GM12878 (cell line): Measurements from ENCODE around the gene RTL9. TPM values are rescaled to one million over a fixed set of nuclear protein-coding genes. Genes with fewer than 3 reads are reported as not detected.

Experiments
- ATAC-seq: fragments of 200-7000 bp; cut with Tn5 transposase; 3 replicates; pipeline ENCODE4 v1.9.1; 2020; ENCODE audit warnings: mild to moderate bottlenecking, moderate library complexity
- BruUV-seq: library from RNA; stranded (reverse); fragments of 400-500 nt; replicated peaks from 2 replicates; lab custom pipeline; 2021; lab: Mats Ljungman, UMichigan
- CTCF ChIA-PET: fragments of 300-600 bp; sonication (Branson Sonifier 250); formaldehyde crosslinking; extraction: SDS; loops from one replicate; lab custom pipeline; 2021; ENCODE audit warnings: inconsistent platforms; lab: Yijun Ruan, JAX
- POLR2A ChIA-PET: fragments of 350-600 bp; formaldehyde crosslinking; extraction: SDS; loops from one replicate; lab custom pipeline; 2021; ENCODE audit warnings: inconsistent platforms; lab: Charles Lee
- RAD21 ChIA-PET: fragments of 300-600 bp; sonication (Branson Sonifier 250); formaldehyde crosslinking; loops from one replicate; lab custom pipeline; 2023; ENCODE audit warnings: antibody characterized with exemption; ENCODE audit not compliant: unreplicated experiment; lab: Charles Lee
- SMC1A ChIA-PET: fragments of 300-600 bp; sonication (Branson Sonifier 250); formaldehyde crosslinking; loops from one replicate; lab custom pipeline; 2023; ENCODE audit not compliant: unreplicated experiment, uncharacterized antibody; lab: Charles Lee
- DNase-seq: peaks from one replicate; pipeline ENCODE4 v3.0.0-alpha.2; 2011; ENCODE audit warnings: low read depth, low spot score
- FAIRE-seq: peaks from 3 replicates; lab custom pipeline; 2011; peaks lifted over from hg19 to GRCh38; lab: Jason Lieb, UNC
- H2AFZ ChIP-seq: 2 replicates; pipeline ENCODE4 v1.6.0; 2011; ENCODE audit warnings: low read depth, low read length, control low read depth; ENCODE audit not compliant: control insufficient read depth
- H3K27ac ChIP-seq: 2 replicates; pipeline ENCODE4 v1.5.1; 2011; ENCODE audit warnings: control low read depth; ENCODE audit not compliant: control insufficient read depth, insufficient read depth
- H3K27me3 ChIP-seq, 2 experiments: replicated peaks in 1 of 2; 2 replicates each; pipeline versions ENCODE4 v1.6.0 to v1.6.1; 2011; ENCODE audit warnings: low read length in 1 of 2; ENCODE audit not compliant: control insufficient read depth in 2 of 2, insufficient read depth in 2 of 2
- H3K36me3 ChIP-seq, 2 experiments: 2 replicates each; pipeline ENCODE4 v1.5.1; 2011; ENCODE audit warnings: low read length in 1 of 2; ENCODE audit not compliant: control insufficient read depth in 2 of 2, insufficient read depth in 2 of 2
- H3K4me1 ChIP-seq: 2 replicates; pipeline ENCODE4 v1.6.1; 2011; ENCODE audit warnings: mild to moderate bottlenecking, low read length, moderate library complexity, mixed read lengths; ENCODE audit not compliant: control insufficient read depth, insufficient read depth
- H3K4me2 ChIP-seq: 2 replicates; pipeline ENCODE4 v1.6.0; 2011; ENCODE audit warnings: control low read depth; ENCODE audit not compliant: control insufficient read depth, insufficient read depth
- H3K4me3 ChIP-seq: fragments of 200-600 bp; sonication (generic); 2 replicates; pipeline ENCODE4 v1.5.1; 2016
- H3K79me2 ChIP-seq: 2 replicates; pipeline ENCODE4 v1.6.0; 2011; ENCODE audit warnings: low read length; ENCODE audit not compliant: control insufficient read depth, insufficient read depth
- H3K9ac ChIP-seq: 2 replicates; pipeline ENCODE4 v1.8.0; 2011; ENCODE audit warnings: low read length, control low read depth, mixed read lengths; ENCODE audit not compliant: control insufficient read depth, insufficient read depth
- H3K9me3 ChIP-seq: replicated peaks from 3 replicates; pipeline ENCODE4 v1.5.1; 2011; ENCODE audit warnings: mild to moderate bottlenecking, low read length; ENCODE audit not compliant: control insufficient read depth, insufficient read depth
- H4K20me1 ChIP-seq: 2 replicates; pipeline ENCODE4 v1.6.0; 2011; ENCODE audit not compliant: control insufficient read depth, insufficient read depth
- CEBPZ ChIP-seq: fragments of 150-350 bp; IDR thresholded peaks from 2 replicates; pipeline ENCODE4 v1.6.1; 2016; ENCODE audit warnings: low read depth, low read length
- ELK1 ChIP-seq: IDR thresholded peaks from 2 replicates; pipeline ENCODE4 v1.6.1; 2012; ENCODE audit warnings: low read depth, low read length, improper control_type of control experiment
- NRF1 ChIP-seq: conservative IDR thresholded peaks from 2 replicates; pipeline ENCODE4 v1.6.1; 2011; ENCODE audit warnings: mild to moderate bottlenecking, low read depth, low read length, improper control_type of control experiment
- WGBS: methylation state at CpG from one replicate; pipeline ENCODE4 v1.1.6; 2016; ENCODE audit warnings: low lambda C conversion rate; ENCODE audit not compliant: insufficient replicate concordance, insufficient coverage; ENCODE audit errors: missing lambda C conversion rate; 5-methylcytosine and 5-hydroxymethylcytosine counted together
- in situ Hi-C: fragments of 300-500 bp; cut with MboI; formaldehyde crosslinking; loops from 9 replicates; pipeline ENCODE4 v1.14.3; 2018; ENCODE audit warnings: mixed read lengths
- intact Hi-C: fragments of 100-400 bp; cut with micrococcal nuclease; formaldehyde crosslinking; loops from one replicate; pipeline ENCODE4 v1.14.2; 2022; ENCODE audit not compliant: unreplicated experiment
- polyA plus RNA-seq, 11 experiments: library from polyadenylated mRNA; depleted of rRNA in 4 of 11; unstranded in 6 of 11; stranded (reverse) in 5 of 11; fragments of >200 nt; fragmentation: Nextera tagmentation in 4 of 11; fragmentation: Illumina TruSeq in 1 of 11; extraction: Ambion mirVana in 4 of 11; extraction: Trizol in 1 of 11; gene quantifications; 1 replicate in 1 of 11; 2 replicates in 10 of 11; pipeline versions ENCODE4 v1.2.1 to v1.2.3, GENCODE V29; 2011 to 2016; ENCODE audit warnings: inconsistent platforms in 2 of 11, missing spikeins in 2 of 11, low read depth in 1 of 11
- total RNA-seq, 4 experiments: library from RNA; depleted of rRNA in 3 of 4; stranded (reverse); fragments of >200 nt in 3 of 4; fragmentation: Illumina TruSeq in 1 of 4; extraction: Trizol in 1 of 4; gene quantifications; 2 replicates each; pipeline versions ENCODE4 v1.2.1 to v1.2.3, GENCODE V29; 2013 to 2021

RTL9 gene
- total and polyA plus RNA-seq, 10 of the 15 experiments (the other 5 are each of a cell fraction or from before 2014, with no cell fraction given) = 0.05 to 1.2 (median 0.17) TPM

GRCh38 chrX:110384490-110384889 is 25.8 kb downstream of the RTL9 start (continued):
- TF ChIP-seq CEBPZ = no peak
- no peak for TF ChIP-seq ELK1

- H3K79me2 ChIP-seq = no peaks in the 10 kb centered on the region
- ChIA-PET RAD21 (interaction anchor here (1.2 kb wide), 1 partner anchor 19 kb away, joined by 3 read pairs; no protein-coding TSS in a partner anchor), CTCF (interaction anchor here (1.5 kb wide), 1 partner anchor 25 kb away, joined by 4 read pairs; no protein-coding TSS in a partner anchor), SMC1A (interaction anchor here (0.7 kb wide), 1 partner anchor 246 kb away, joined by 3 read pairs; no protein-coding TSS in a partner anchor), POLR2A (no interaction called here)
- BruUV-seq = no TSS peak
- H3K4me1 ChIP-seq = no peaks in the 10 kb centered on the region
- H2AFZ ChIP-seq = no peak overlapping the region
- H3K27ac ChIP-seq = no peak overlapping the region
- H3K4me2 ChIP-seq = no peak overlapping the region
- no peak overlapping the region for H3K4me3 ChIP-seq
- H3K36me3 ChIP-seq = no peaks in the 10 kb centered on the region
- H3K9ac ChIP-seq = no peak overlapping the region
- no peaks in the 10 kb centered on the region for H3K9me3 ChIP-seq
- intact Hi-C loops = no loop called here
- no peaks in the 10 kb centered on the region for H4K20me1 ChIP-seq
- DNase-seq (no peak), ATAC-seq (no peak), FAIRE-seq (no peak)
- in situ Hi-C loops = no loop called here
- TF ChIP-seq NRF1 = no peak
- WGBS = 17% methylated on average over 2 of the region's 2 CpGs
- H3K27me3 ChIP-seq = no peaks in the 10 kb centered on the region
Observed at GRCh38 chrX:110389570-110389969, 30.9 kb downstream of the RTL9 start.
